LNCaP clone FGC (cell line): Measurements from ENCODE around the gene VPS33A.
A peak's percentile ranks its signal among the peaks of the same experiment; 100 is the strongest.
"Not testable (repeated sequence)": the region's sequence is repeated elsewhere in the genome, so short reads cannot be mapped to it uniquely, and the experiment has no call there.

Experiments
- DNase-seq: peaks from one replicate; pipeline ENCODE4 v3.0.0-alpha.2; 2011; ENCODE audit warnings: low read depth
- H3K4me3 ChIP-seq: 2 replicates; pipeline ENCODE4 v1.5.1; 2011; ENCODE audit warnings: mild to moderate bottlenecking, low read depth, low read length, control low read depth
- CTCF ChIP-seq: IDR thresholded peaks from 2 replicates; pipeline ENCODE4 v1.5.1; 2012; ENCODE audit warnings: mild to moderate bottlenecking; ENCODE audit not compliant: control insufficient read depth, insufficient read depth; ENCODE audit errors: extremely low read depth

VPS33A gene

GRCh38 chr12:122204167-122205052 is 61.9 kb downstream of the VPS33A start:
- H3K4me3 ChIP-seq, result peak overlapping the region; percentile 65
- no peak for DNase-seq
- TF ChIP-seq CTCF, result no peak

- no peak for TF ChIP-seq CTCF
Measured at GRCh38 chr12:122203301-122204166, 62.8 kb downstream of the VPS33A start, which contains the start of gene B3GNT4. B3GNT4 (plus strand) TSS chr12:122203709; CDS start chr12:122204619, 910 bp downstream.

GRCh38 chr12:122202811-122203210 is 63.5 kb downstream of the VPS33A start:
- H3K4me3 ChIP-seq, result peak overlapping the region; percentile 65
- not testable (repeated sequence) for DNase-seq

More at GRCh38 chr12:122203301-122204166, 62.8 kb downstream of the VPS33A start, which contains the start of gene B3GNT4:
- H3K4me3 ChIP-seq, result peak within 1 kb of the TSS; percentile 65
- DNase-seq, result peak; percentile 32

GRCh38 chr12:122202017-122202416 is 64.3 kb downstream of the VPS33A start:
- H3K4me3 ChIP-seq, result no peak overlapping the region
- no peak for DNase-seq
- no peak for TF ChIP-seq CTCF

GRCh38 chr12:122201381-122201780 is 64.9 kb downstream of the VPS33A start:
- TF ChIP-seq CTCF, result no peak
- DNase-seq, result no peak
- no peak overlapping the region for H3K4me3 ChIP-seq

- no peak for DNase-seq
- H3K4me3 ChIP-seq, result no peak overlapping the region
- no peak for TF ChIP-seq CTCF
Measured at GRCh38 chr12:122200541-122201175, 65.6 kb downstream of the VPS33A start.
